B cell (primary cell): Measurements from ENCODE around the gene SCN8A. TPM values are rescaled to one million over a fixed set of nuclear protein-coding genes. Genes with fewer than 3 reads are reported as not detected.

ENCODE experiments used
- ATAC-seq: fragments of 200-7000 bp; cut with Tn5 transposase; one replicate; pipeline ENCODE4 v1.10.0; 2021; ENCODE audit warnings: low read depth, mild to moderate bottlenecking, moderate number of reproducible peaks, moderate library complexity
- CTCF ChIA-PET: fragments of 350-600 bp; sonication (Branson Sonifier 250); formaldehyde crosslinking; loops from one replicate; lab custom pipeline; 2021; ENCODE audit warnings: antibody characterized with exemption, inconsistent platforms; lab: Charles Lee
- POLR2A ChIA-PET: fragments of 350-600 bp; sonication (Branson Sonifier 250); formaldehyde crosslinking; loops from one replicate; lab custom pipeline; 2021; ENCODE audit warnings: antibody characterized with exemption; lab: Charles Lee
- DNase-seq: peaks from one replicate; pipeline ENCODE4 v3.0.0; 2013
- H2AFZ ChIP-seq: 2 replicates; pipeline ENCODE4 v1.6.1; 2012; ENCODE audit warnings: mild to moderate bottlenecking, low read depth, low read length; ENCODE audit not compliant: insufficient read depth, poor library complexity, severe bottlenecking
- H3K27ac ChIP-seq, 2 donors: 1 replicate in 1 of 2; 2 replicates in 1 of 2; pipeline ENCODE4 v1.5.1; 2012 to 2013; ENCODE audit warnings: low read length in 2 of 2, mild to moderate bottlenecking in 2 of 2, moderate library complexity in 1 of 2
- H3K27me3 ChIP-seq, 4 experiments: fragments of 200-600 bp in 1 of 4; sonication (generic) in 1 of 4; replicated peaks in 1 of 4; 1 replicate in 2 of 4; 2 replicates in 2 of 4; pipeline versions ENCODE4 v1.6.1 to v1.7.0; 2013 to 2016; ENCODE audit warnings: low read length in 3 of 4, mild to moderate bottlenecking in 2 of 4, mixed read lengths in 1 of 4, moderate library complexity in 1 of 4; ENCODE audit not compliant: insufficient read depth in 4 of 4, control insufficient read depth in 3 of 4; ENCODE audit errors: control extremely low read depth in 1 of 4
- H3K36me3 ChIP-seq, 2 experiments: replicated peaks in 1 of 2; 1 replicate in 1 of 2; 2 replicates in 1 of 2; pipeline versions ENCODE4 v1.6.1 to v1.7.1; 2013; ENCODE audit warnings: low read length in 1 of 2; ENCODE audit not compliant: insufficient read depth in 2 of 2, control insufficient read depth in 1 of 2; ENCODE audit errors: control extremely low read depth in 1 of 2, extremely low read depth in 1 of 2
- H3K4me1 ChIP-seq, 2 donors: fragments of 200-600 bp in 1 of 2; sonication (generic) in 1 of 2; 1 replicate in 1 of 2; 2 replicates in 1 of 2; pipeline versions ENCODE4 v1.5.1 to v1.6.1; 2013 to 2017; ENCODE audit warnings: low read length in 2 of 2; ENCODE audit not compliant: control insufficient read depth in 2 of 2, insufficient read depth in 2 of 2
- H3K4me2 ChIP-seq: replicated peaks from 2 replicates; pipeline ENCODE3; 2012; ENCODE audit warnings: mild to moderate bottlenecking, low read depth, low read length; ENCODE audit not compliant: poor library complexity, severe bottlenecking
- H3K4me3 ChIP-seq, 5 experiments: fragments of 200-600 bp in 1 of 5; sonication (generic) in 1 of 5; 1 replicate in 3 of 5; 2 replicates in 2 of 5; pipeline versions ENCODE4 v1.5.1 to v1.7.0; 2011 to 2016; ENCODE audit warnings: low read length in 4 of 5, mild to moderate bottlenecking in 4 of 5, low read depth in 2 of 5, control low read depth in 1 of 5, moderate library complexity in 1 of 5; ENCODE audit not compliant: insufficient read depth in 1 of 5; ENCODE audit errors: control extremely low read depth in 1 of 5, extremely low read depth in 1 of 5
- H3K79me2 ChIP-seq: fragments of 200-600 bp; sonication (generic); one replicate; pipeline ENCODE4 v1.6.0; 2016; ENCODE audit warnings: low read length; ENCODE audit not compliant: control insufficient read depth, insufficient read depth
- H3K9ac ChIP-seq: fragments of 200-600 bp; sonication (generic); 2 replicates; pipeline ENCODE4 v1.6.1; 2017; ENCODE audit warnings: mild to moderate bottlenecking, low read length, moderate library complexity
- H3K9me3 ChIP-seq, 3 donors: one replicate each; pipeline versions ENCODE4 v1.6.1 to v1.7.1; 2013; ENCODE audit warnings: low read length in 2 of 3; ENCODE audit not compliant: control insufficient read depth in 2 of 3, insufficient read depth in 1 of 3; ENCODE audit errors: control extremely low read depth in 1 of 3
- H4K20me1 ChIP-seq: 2 replicates; pipeline ENCODE4 v1.6.0; 2012; ENCODE audit warnings: mild to moderate bottlenecking, low read length; ENCODE audit not compliant: insufficient read depth, control insufficient read depth, poor library complexity, severe bottlenecking
- H3K27ac Mint-ChIP-seq: one replicate; pipeline ENCODE4 v1.8.0; 2021; ENCODE audit warnings: mixed read lengths
- H3K27me3 Mint-ChIP-seq: one replicate; pipeline ENCODE4 v1.8.0; 2021; ENCODE audit warnings: mixed read lengths
- H3K4me1 Mint-ChIP-seq: one replicate; pipeline ENCODE4 v1.8.0; 2021; ENCODE audit warnings: mixed read lengths
- H3K4me3 Mint-ChIP-seq: one replicate; pipeline ENCODE4 v1.8.0; 2021; ENCODE audit warnings: mixed read lengths
- H3K9me3 Mint-ChIP-seq: one replicate; pipeline ENCODE4 v1.8.0; 2022; ENCODE audit warnings: mixed read lengths; ENCODE audit not compliant: insufficient read depth
- EZH2 ChIP-seq: IDR thresholded peaks from 2 replicates; pipeline ENCODE4 v1.6.1; 2012; ENCODE audit warnings: borderline replicate concordance, low read depth, mild to moderate bottlenecking, moderate library complexity, low read length; ENCODE audit not compliant: insufficient read depth, poor library complexity, severe bottlenecking
- WGBS: methylation state at CpG from one replicate; pipeline ENCODE4 v1.1.5; 2013; ENCODE audit warnings: missing lambda C conversion rate; ENCODE audit not compliant: insufficient coverage; 5-methylcytosine and 5-hydroxymethylcytosine counted together
- intact Hi-C: fragments of 100-400 bp; cut with micrococcal nuclease; formaldehyde crosslinking; loops from one replicate; pipeline ENCODE4 v1.10.0; 2022
- polyA plus RNA-seq: library from polyadenylated mRNA; depleted of rRNA; stranded (reverse); fragments of >200 nt; gene quantifications from 2 replicates; pipeline ENCODE4 v1.2.3, GENCODE V29; 2012
- total RNA-seq, 2 donors: library from RNA; stranded (reverse); fragments of 120-200 nt in 1 of 2; gene quantifications; 1 replicate in 1 of 2; 2 replicates in 1 of 2; pipeline versions ENCODE4 v1.2.3 to v1.2.4, GENCODE V29; 2013 to 2022
- TF ChIP-seq, protein P1 (sequence below): fragments of 200-600 bp; IDR thresholded peaks from one replicate; pipeline ENCODE4 v1.8.0; 2022; ENCODE audit warnings: antibody characterized with exemption, mild to moderate bottlenecking

SCN8A gene
- total and polyA plus RNA-seq, 2 donors (not counting 1 experiment from before 2014, with no cell fraction given): 0.78 to 1.0 TPM

DNA sequence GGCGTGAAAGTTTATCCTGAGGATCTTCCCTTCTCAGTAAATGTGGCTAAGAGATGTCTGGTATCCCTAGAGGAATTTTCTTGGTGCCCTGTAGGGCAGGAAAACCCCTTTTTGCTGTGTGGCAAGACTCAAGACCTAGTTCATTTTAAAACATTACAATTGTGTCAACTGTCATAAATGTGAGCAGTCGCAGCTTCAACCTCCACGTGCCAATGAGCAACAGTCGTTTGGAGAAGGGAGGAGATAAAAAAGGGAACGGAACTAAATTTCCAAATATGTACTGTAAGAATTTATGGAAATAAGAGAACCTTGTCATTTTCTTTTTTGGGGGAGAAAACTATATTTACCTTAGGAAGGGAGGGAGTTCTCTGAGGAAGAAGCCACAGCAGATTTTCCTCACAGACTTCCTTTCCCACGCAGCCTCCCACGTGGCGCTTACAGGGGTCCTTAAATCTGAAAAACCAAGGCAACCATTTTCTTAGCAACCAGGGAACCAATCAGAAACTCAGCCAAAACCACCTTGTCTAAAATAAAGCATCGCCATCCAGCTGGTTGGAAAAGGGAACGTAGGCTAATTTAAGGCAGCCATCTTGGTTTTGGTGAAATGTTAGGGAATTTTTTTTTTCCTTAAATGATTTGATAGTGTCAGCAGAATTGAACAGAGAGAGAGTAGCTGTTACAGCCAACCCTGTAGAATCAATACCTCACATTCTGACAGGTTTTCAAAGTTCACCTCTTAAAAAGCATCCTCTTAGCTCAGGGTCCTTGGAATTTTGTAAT, 158.4 kb downstream of the SCN8A start:
- H3K27me3 ChIP-seq: no peaks in the 10 kb centered on the region
- Mint-ChIP-seq H3K27ac (no peak overlapping the region), H3K4me1 (no peaks in the 10 kb centered on the region), H3K4me3 (no peak overlapping the region), H3K27me3 (peaks cover 34% of the 10 kb centered on the region), H3K9me3 (no peaks in the 10 kb centered on the region)
- ATAC-seq (no peak), DNase-seq (no peak)
- H3K9ac ChIP-seq: no peak overlapping the region
- no peak overlapping the region for H2AFZ ChIP-seq
- no peaks in the 10 kb centered on the region for H3K79me2 ChIP-seq
- H4K20me1 ChIP-seq: no peaks in the 10 kb centered on the region
- no peaks in the 10 kb centered on the region for H3K36me3 ChIP-seq
- ChIA-PET POLR2A (no interaction called here), CTCF (interaction anchor here (1.6 kb wide), 1 partner anchor 71 kb away, joined by 5 read pairs; no protein-coding TSS in a partner anchor)
- intact Hi-C loops: no loop called here
- no peak overlapping the region for H3K4me2 ChIP-seq
- no peaks in the 10 kb centered on the region for H3K9me3 ChIP-seq
- TF ChIP-seq, protein P1, sequence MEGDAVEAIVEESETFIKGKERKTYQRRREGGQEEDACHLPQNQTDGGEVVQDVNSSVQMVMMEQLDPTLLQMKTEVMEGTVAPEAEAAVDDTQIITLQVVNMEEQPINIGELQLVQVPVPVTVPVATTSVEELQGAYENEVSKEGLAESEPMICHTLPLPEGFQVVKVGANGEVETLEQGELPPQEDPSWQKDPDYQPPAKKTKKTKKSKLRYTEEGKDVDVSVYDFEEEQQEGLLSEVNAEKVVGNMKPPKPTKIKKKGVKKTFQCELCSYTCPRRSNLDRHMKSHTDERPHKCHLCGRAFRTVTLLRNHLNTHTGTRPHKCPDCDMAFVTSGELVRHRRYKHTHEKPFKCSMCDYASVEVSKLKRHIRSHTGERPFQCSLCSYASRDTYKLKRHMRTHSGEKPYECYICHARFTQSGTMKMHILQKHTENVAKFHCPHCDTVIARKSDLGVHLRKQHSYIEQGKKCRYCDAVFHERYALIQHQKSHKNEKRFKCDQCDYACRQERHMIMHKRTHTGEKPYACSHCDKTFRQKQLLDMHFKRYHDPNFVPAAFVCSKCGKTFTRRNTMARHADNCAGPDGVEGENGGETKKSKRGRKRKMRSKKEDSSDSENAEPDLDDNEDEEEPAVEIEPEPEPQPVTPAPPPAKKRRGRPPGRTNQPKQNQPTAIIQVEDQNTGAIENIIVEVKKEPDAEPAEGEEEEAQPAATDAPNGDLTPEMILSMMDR: no peak
- no peak for TF ChIP-seq EZH2
- no peak overlapping the region for H3K27ac ChIP-seq
- no peak overlapping the region for H3K4me3 ChIP-seq
- H3K4me1 ChIP-seq: no peaks in the 10 kb centered on the region
- 85% methylated on average over 3 of the region's 10 CpGs for WGBS

DNA sequence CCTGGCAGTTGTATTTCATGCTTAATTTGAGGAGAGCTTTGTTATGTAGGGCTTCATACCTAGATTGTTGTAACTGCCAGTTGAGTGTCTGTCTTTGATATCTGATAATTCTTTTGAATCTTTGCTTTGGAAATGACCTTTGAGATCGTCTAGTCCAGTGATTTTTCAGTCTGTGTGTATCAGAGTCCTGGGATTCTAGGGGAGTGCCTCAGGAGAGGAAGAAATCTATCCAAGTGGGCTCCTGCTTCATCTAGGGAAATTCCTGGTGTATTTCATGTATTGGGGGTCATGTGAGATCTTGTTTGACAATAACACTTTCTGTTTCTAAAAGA, 158.9 kb downstream of the SCN8A start:
- Histone ChIP-seq H2AFZ (no peak overlapping the region), H3K9me3 (no peaks in the 10 kb centered on the region), H3K4me2 (no peak overlapping the region), H3K4me3 (no peak overlapping the region), H3K27ac (no peak overlapping the region), H3K4me1 (no peaks in the 10 kb centered on the region), H3K79me2 (no peaks in the 10 kb centered on the region), H3K9ac (no peak overlapping the region), H4K20me1 (no peaks in the 10 kb centered on the region), H3K27me3 (no peaks in the 10 kb centered on the region), H3K36me3 (no peaks in the 10 kb centered on the region)
- CTCF ChIA-PET: no interaction called here
- WGBS: 100% methylated on average over 1 of the region's 1 CpG
- peaks cover 30% of the 10 kb centered on the region for H3K27me3 Mint-ChIP-seq
- ATAC-seq: no peak
- no peaks in the 10 kb centered on the region for H3K4me1 Mint-ChIP-seq
- H3K9me3 Mint-ChIP-seq: no peaks in the 10 kb centered on the region
- DNase-seq: no peak
- POLR2A ChIA-PET: no interaction called here
- no peak overlapping the region for H3K4me3 Mint-ChIP-seq
- TF ChIP-seq, protein P1: no peak
- no peak for TF ChIP-seq EZH2
- intact Hi-C loops: no loop called here
- no peak overlapping the region for H3K27ac Mint-ChIP-seq
